Esophagus squamous epithelium (tissue), 4 donors: ENCODE measurements around the gene PCNT.

Experiments
- POLR2A ChIP-seq, 4 donors: fragments of 450-650 bp; IDR thresholded peaks; one replicate each; pipeline ENCODE4 v1.6.1; 2017; ENCODE audit warnings: antibody characterized with exemption in 4 of 4, mild to moderate bottlenecking in 4 of 4, moderate library complexity in 3 of 4
- TF ChIP-seq, protein P1 (sequence below), 6 experiments: fragments of 450-650 bp in 4 of 6; fragments of 200-600 bp in 2 of 6; sonication (generic) in 2 of 6; IDR thresholded peaks; one replicate each; pipeline ENCODE4 v1.5.1; 2016 to 2019; ENCODE audit warnings: antibody characterized with exemption in 6 of 6, mild to moderate bottlenecking in 4 of 6, moderate library complexity in 4 of 6

DNA sequence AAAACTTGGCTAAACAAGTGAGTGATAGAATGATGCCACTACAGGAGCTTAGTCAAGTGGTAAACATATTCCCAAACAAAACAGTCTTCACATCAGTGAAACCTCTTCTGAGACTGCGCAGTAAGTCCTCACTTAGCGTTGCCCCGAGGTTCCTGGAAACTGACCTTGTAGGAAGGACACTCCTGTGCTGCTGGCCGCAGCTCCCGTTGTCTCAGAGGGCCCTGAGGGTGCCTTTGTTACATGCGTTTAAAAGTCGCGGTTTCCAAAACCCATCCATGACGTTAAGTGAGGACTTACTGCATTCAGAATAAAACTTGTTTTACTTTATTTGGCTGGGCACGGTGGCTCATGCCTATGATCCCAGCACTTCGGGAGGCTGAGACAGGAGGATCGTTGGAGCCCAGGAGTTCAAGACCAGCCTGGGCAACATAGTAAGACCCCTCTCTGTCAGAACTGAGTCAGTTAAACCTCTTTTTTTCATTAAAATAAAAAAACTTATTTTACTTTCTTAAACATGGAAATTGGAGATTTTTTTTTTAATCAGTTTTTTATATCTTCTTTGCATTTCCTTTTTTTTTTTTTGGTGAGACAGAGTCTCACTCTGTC, 98.8 kb downstream of the PCNT start:
- TF ChIP-seq, protein P1, sequence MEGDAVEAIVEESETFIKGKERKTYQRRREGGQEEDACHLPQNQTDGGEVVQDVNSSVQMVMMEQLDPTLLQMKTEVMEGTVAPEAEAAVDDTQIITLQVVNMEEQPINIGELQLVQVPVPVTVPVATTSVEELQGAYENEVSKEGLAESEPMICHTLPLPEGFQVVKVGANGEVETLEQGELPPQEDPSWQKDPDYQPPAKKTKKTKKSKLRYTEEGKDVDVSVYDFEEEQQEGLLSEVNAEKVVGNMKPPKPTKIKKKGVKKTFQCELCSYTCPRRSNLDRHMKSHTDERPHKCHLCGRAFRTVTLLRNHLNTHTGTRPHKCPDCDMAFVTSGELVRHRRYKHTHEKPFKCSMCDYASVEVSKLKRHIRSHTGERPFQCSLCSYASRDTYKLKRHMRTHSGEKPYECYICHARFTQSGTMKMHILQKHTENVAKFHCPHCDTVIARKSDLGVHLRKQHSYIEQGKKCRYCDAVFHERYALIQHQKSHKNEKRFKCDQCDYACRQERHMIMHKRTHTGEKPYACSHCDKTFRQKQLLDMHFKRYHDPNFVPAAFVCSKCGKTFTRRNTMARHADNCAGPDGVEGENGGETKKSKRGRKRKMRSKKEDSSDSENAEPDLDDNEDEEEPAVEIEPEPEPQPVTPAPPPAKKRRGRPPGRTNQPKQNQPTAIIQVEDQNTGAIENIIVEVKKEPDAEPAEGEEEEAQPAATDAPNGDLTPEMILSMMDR (IDR thresholded peaks at IDR 0.05), result no peak
- no peak for TF ChIP-seq POLR2A (IDR thresholded peaks at IDR 0.05)
